GDM1 (cell line): ENCODE data around the gene TMEM92.

Experiments used
- DNase-seq: peaks from one replicate; lab custom pipeline; 2025; lab: John Stamatoyannopoulos, UW

Gene TMEM92

DNA sequence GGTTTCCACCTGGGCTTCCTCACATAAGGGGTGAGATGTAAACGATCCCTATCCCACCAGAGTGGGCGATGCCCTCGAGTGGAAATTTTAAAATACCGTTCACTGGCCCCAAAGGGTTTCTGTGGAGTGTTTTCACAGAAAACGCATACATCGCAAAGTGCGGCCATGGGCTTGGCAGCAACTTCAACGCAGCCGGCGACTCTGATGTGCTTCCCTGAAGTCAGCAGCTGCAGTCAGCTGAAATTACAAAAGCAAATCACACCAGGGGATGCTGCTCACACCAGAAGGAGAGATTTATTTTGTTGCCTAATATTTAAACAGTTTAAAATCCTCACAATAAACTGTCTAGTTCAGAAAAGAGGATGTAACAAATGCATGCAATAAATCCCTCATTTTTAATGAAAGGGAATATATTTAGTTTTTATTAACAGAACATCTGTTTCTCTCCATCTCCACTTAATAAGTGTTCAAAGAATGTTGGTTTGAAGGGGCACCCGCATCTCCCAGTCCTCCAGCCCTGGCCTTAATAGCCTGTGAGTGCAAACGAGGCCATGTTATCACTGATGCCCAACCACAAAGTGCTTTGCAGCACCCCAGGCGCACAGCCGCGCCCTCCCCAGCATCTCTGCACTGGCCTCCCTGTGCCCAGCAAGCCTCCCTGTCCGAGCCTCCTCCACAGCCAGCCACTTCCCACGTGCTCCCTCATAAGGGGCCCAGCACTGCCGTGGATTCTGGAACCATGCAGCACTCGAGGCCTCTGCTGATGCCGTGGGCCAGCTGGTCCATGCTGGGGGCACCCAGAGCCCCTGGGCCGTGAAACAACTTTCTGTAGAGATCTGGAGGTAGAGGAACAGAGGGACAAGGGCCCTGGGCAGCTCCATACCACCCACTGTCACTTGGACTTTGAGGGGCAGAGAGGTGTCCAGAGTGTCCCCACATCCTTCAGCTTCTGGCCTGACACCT lies 54.4 kb downstream of the TMEM92 start:
- DNase-seq: no peak

DNA sequence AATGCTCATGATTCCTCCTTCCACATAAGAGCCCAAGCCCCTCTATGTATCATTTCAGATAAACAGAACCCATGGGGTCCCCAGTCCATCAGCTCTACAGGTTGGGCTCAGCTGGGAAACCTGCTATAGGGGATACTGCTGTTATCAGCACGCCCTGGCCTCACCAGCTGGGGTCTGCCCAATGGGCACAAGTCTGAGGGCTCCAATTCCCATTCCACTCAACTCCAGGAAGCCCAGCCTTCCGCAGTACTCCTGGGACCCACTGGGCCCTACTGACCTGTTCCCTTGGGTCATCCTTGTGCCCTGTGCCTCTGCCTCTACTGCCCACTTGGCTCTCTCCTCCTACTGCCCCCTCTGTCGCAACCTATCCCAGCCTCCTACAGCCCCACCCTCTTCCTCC lies 55.5 kb downstream of the TMEM92 start:
- no peak for DNase-seq

DNA sequence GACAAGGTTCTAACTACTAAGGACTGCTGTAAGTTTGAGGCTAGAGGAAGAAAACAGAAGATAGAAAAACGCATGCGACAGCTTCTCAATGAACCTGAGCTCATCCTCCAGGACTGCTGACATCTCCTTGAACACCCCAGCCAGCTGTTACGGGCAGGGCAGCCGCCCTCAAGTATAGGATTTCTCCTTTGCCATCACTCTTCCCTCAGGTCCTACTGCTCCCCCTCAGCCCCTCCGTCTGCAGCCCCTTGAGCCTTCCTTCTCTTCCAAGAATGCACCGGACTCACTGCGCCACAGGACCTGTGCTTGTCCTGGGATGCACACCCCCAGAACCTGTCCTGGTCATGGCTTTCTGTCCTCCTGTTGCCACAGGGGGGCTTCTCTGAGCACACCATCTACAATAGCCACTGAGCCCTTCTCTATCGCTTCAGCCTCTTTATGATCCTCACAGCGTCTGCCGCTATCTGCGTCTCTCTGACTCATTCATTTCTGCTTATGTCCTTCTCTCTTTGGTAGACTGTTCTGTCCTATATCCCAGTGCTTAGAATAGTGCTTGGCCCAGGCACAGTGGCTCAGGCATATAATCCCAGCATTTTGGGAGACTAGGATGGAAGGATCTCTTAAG lies 56.0 kb downstream of the TMEM92 start:
- DNase-seq: no peak
